H1 (cell line): Measurements from ENCODE around the gene KCNJ10. TPM values are rescaled to one million over a fixed set of nuclear protein-coding genes. Genes with fewer than 3 reads are reported as not detected.

Experiments used
- CTCF ChIA-PET: fragments of 300-600 bp; sonication (Branson Sonifier 250); formaldehyde crosslinking; loops from one replicate; lab custom pipeline; 2021; ENCODE audit not compliant: partially characterized antibody; lab: Charles Lee
- POLR2A ChIA-PET: fragments of 300-600 bp; sonication (Branson Sonifier 250); formaldehyde crosslinking; loops from one replicate; lab custom pipeline; 2021; ENCODE audit warnings: inconsistent platforms; ENCODE audit not compliant: partially characterized antibody; lab: Charles Lee
- DNase-seq, 2 experiments: peaks; one replicate each; pipeline versions ENCODE4 v3.0.0 to v3.0.0-alpha.2; 2010 to 2022; ENCODE audit warnings: low spot score in 2 of 2, low read depth in 1 of 2, mixed read lengths in 1 of 2
- FAIRE-seq: peaks from 2 replicates; lab custom pipeline; 2011; peaks lifted over from hg19 to GRCh38; lab: Jason Lieb, UNC
- H2AFZ ChIP-seq: 2 replicates; pipeline ENCODE4 v1.8.1; 2012; ENCODE audit warnings: low read length, inconsistent platforms
- H2AK5ac ChIP-seq: 2 replicates; pipeline ENCODE4 v1.6.1; 2013; ENCODE audit warnings: low read depth, low read length
- H2BK120ac ChIP-seq: replicated peaks from 2 replicates; pipeline ENCODE3; 2013; ENCODE audit warnings: low read depth, low read length, inconsistent platforms
- H2BK12ac ChIP-seq: 2 replicates; pipeline ENCODE4 v1.6.1; 2013; ENCODE audit warnings: low read depth, low read length
- H2BK15ac ChIP-seq: 2 replicates; pipeline ENCODE4 v1.6.1; 2013; ENCODE audit warnings: low read length
- H2BK20ac ChIP-seq: 2 replicates; pipeline ENCODE4 v1.6.1; 2013; ENCODE audit warnings: low read length
- H2BK5ac ChIP-seq: 2 replicates; pipeline ENCODE4 v1.6.1; 2013; ENCODE audit warnings: low read depth, low read length
- H3K14ac ChIP-seq: 2 replicates; pipeline ENCODE4 v1.6.1; 2013; ENCODE audit warnings: inconsistent platforms; ENCODE audit not compliant: insufficient read length
- H3K18ac ChIP-seq: 2 replicates; pipeline ENCODE4 v1.6.1; 2013; ENCODE audit warnings: low read length; ENCODE audit errors: extremely low read depth
- H3K23ac ChIP-seq: 2 replicates; pipeline ENCODE4 v1.6.1; 2013; ENCODE audit warnings: inconsistent platforms; ENCODE audit not compliant: insufficient read length
- H3K23me2 ChIP-seq: 2 replicates; pipeline ENCODE4 v1.6.1; 2013; ENCODE audit warnings: low read depth, low read length
- H3K27ac ChIP-seq: 2 replicates; pipeline ENCODE4 v1.6.1; 2011; ENCODE audit warnings: low read depth, low read length, inconsistent platforms
- H3K27me3 ChIP-seq, 4 experiments: replicated peaks in 1 of 4; 1 replicate in 1 of 4; 2 replicates in 3 of 4; pipeline versions ENCODE4 v1.6.1 to v1.8.1; 2011 to 2013; ENCODE audit warnings: low read length in 3 of 4, mild to moderate bottlenecking in 3 of 4, inconsistent platforms in 2 of 4, mixed read lengths in 2 of 4, moderate library complexity in 1 of 4; ENCODE audit not compliant: control insufficient read depth in 3 of 4, insufficient read depth in 3 of 4; ENCODE audit errors: extremely low read depth in 1 of 4
- H3K36me3 ChIP-seq, 4 experiments: 2 replicates each; pipeline versions ENCODE4 v1.6.1 to v1.8.1; 2011 to 2013; ENCODE audit warnings: mild to moderate bottlenecking in 4 of 4, low read length in 3 of 4, moderate library complexity in 2 of 4, control low read depth in 1 of 4, inconsistent platforms in 1 of 4; ENCODE audit not compliant: insufficient read depth in 4 of 4, control insufficient read depth in 2 of 4
- H3K4ac ChIP-seq: replicated peaks from 2 replicates; pipeline ENCODE3; 2013; ENCODE audit warnings: low read length, low read depth, mixed read lengths, inconsistent platforms; ENCODE audit not compliant: insufficient read length
- H3K4me1 ChIP-seq, 4 experiments: replicated peaks in 1 of 4; 1 replicate in 1 of 4; 2 replicates in 3 of 4; pipeline versions ENCODE4 v1.6.1 to v1.8.1; 2011 to 2013; ENCODE audit warnings: low read length in 3 of 4, inconsistent platforms in 2 of 4, mixed read lengths in 1 of 4; ENCODE audit not compliant: insufficient read depth in 4 of 4, control insufficient read depth in 3 of 4
- H3K4me2 ChIP-seq, 2 experiments: 2 replicates each; pipeline versions ENCODE4 v1.6.1 to v1.8.1; 2011 to 2013; ENCODE audit warnings: low read depth in 2 of 2, low read length in 2 of 2, control low read depth in 1 of 2, inconsistent platforms in 1 of 2, mild to moderate bottlenecking in 1 of 2; ENCODE audit not compliant: insufficient read depth in 1 of 2
- H3K4me3 ChIP-seq, 4 experiments: fragments of 200-600, 300-600 bp in 1 of 4; sonication (generic), shearing (Covaris generic), sonication (Bioruptor Twin) in 1 of 4; 2 replicates each; pipeline versions ENCODE4 v1.5.1 to v1.8.1; 2011 to 2016; ENCODE audit warnings: low read length in 4 of 4, low read depth in 3 of 4, control low read depth in 2 of 4, inconsistent platforms in 2 of 4, mild to moderate bottlenecking in 2 of 4, mixed read lengths in 1 of 4, moderate library complexity in 1 of 4; ENCODE audit not compliant: insufficient read depth in 2 of 4; ENCODE audit errors: extremely low read depth in 1 of 4
- H3K56ac ChIP-seq: replicated peaks from 2 replicates; pipeline ENCODE3; 2013; ENCODE audit warnings: low read depth, mild to moderate bottlenecking, mixed read lengths, low read length, inconsistent platforms; ENCODE audit not compliant: insufficient read length
- H3K79me1 ChIP-seq: 2 replicates; pipeline ENCODE4 v1.6.1; 2013; ENCODE audit warnings: low read depth, low read length, control low read depth
- H3K79me2 ChIP-seq, 2 experiments: 2 replicates each; pipeline versions ENCODE4 v1.6.1 to v1.8.1; 2012 to 2013; ENCODE audit warnings: low read length in 2 of 2, mild to moderate bottlenecking in 2 of 2, inconsistent platforms in 1 of 2; ENCODE audit not compliant: insufficient read depth in 2 of 2, control insufficient read depth in 1 of 2
- H3K9ac ChIP-seq, 4 experiments: replicated peaks in 1 of 4; 1 replicate in 1 of 4; 2 replicates in 3 of 4; pipeline versions ENCODE4 v1.6.1 to v1.8.1; 2011 to 2013; ENCODE audit warnings: low read depth in 3 of 4, low read length in 3 of 4, control low read depth in 2 of 4, mild to moderate bottlenecking in 2 of 4, moderate library complexity in 2 of 4, inconsistent platforms in 1 of 4; ENCODE audit errors: extremely low read depth in 1 of 4
- H3K9me3 ChIP-seq, 2 experiments: 2 replicates each; pipeline versions ENCODE4 v1.6.1 to v1.8.1; 2012 to 2013; ENCODE audit warnings: mild to moderate bottlenecking in 2 of 2, moderate library complexity in 2 of 2, control low read depth in 1 of 2, inconsistent platforms in 1 of 2, low read depth in 1 of 2, low read length in 1 of 2, mixed read lengths in 1 of 2; ENCODE audit not compliant: insufficient read depth in 2 of 2
- H4K20me1 ChIP-seq, 2 experiments: replicated peaks in 1 of 2; 2 replicates each; pipeline versions ENCODE3 to v1.8.1; 2011 to 2013; ENCODE audit warnings: inconsistent platforms in 2 of 2, low read length in 2 of 2, mild to moderate bottlenecking in 1 of 2; ENCODE audit not compliant: insufficient read depth in 2 of 2, control insufficient read depth in 1 of 2
- H4K5ac ChIP-seq: 2 replicates; pipeline ENCODE4 v1.6.1; 2013; ENCODE audit warnings: low read length, low read depth, mixed read lengths, inconsistent platforms; ENCODE audit not compliant: insufficient read length
- H4K8ac ChIP-seq: 2 replicates; pipeline ENCODE4 v1.8.0; 2013; ENCODE audit warnings: mild to moderate bottlenecking, moderate library complexity, low read length, inconsistent platforms; ENCODE audit not compliant: insufficient read depth; ENCODE audit errors: extremely low read depth
- H4K91ac ChIP-seq: replicated peaks from 2 replicates; pipeline ENCODE3; 2013; ENCODE audit warnings: low read length, mixed read lengths, inconsistent platforms; ENCODE audit not compliant: insufficient read length
- ASH2L ChIP-seq: fragments of 200-600, 300-600 bp; sonication (generic); IDR thresholded peaks from one replicate; pipeline ENCODE4 v1.7.1; 2017; ENCODE audit warnings: low read length
- BRCA1 ChIP-seq: IDR thresholded peaks from 2 replicates; pipeline ENCODE4 v1.6.1; 2012; ENCODE audit warnings: low read depth, low read length, improper control_type of control experiment
- CEBPB ChIP-seq: IDR thresholded peaks from 2 replicates; pipeline ENCODE4 v1.6.1; 2012; ENCODE audit warnings: low read depth, low read length
- CHD1 ChIP-seq: IDR thresholded peaks from 2 replicates; pipeline ENCODE4 v1.6.1; 2012; ENCODE audit warnings: low read depth, low read length, improper control_type of control experiment
- E2F6 ChIP-seq: IDR thresholded peaks from 2 replicates; pipeline ENCODE4 v1.6.1; 2012; ENCODE audit warnings: inconsistent platforms
- GTF2F1 ChIP-seq: IDR thresholded peaks from 2 replicates; pipeline ENCODE4 v1.6.1; 2012; ENCODE audit warnings: low read depth, low read length, improper control_type of control experiment, borderline replicate concordance
- NANOG ChIP-seq: IDR thresholded peaks from 2 replicates; pipeline ENCODE4 v1.6.1; 2011; ENCODE audit warnings: low read length, low read depth, mild to moderate bottlenecking, inconsistent platforms; ENCODE audit not compliant: insufficient read depth, poor library complexity, severe bottlenecking
- RNF2 ChIP-seq: fragments of 200-900, 300-1000 bp; sonication (generic); IDR thresholded peaks from 2 replicates; pipeline ENCODE4 v1.7.1; 2016; ENCODE audit warnings: borderline replicate concordance, low read depth, mild to moderate bottlenecking, antibody characterized with exemption, low read length; ENCODE audit not compliant: poor library complexity, severe bottlenecking; ENCODE audit errors: missing control alignments
- SP1 ChIP-seq: IDR thresholded peaks from 2 replicates; pipeline ENCODE4 v1.6.1; 2011; ENCODE audit warnings: low read depth, low read length
- SP2 ChIP-seq: IDR thresholded peaks from 2 replicates; pipeline ENCODE4 v1.6.1; 2012; ENCODE audit warnings: mild to moderate bottlenecking, low read length, inconsistent platforms
- TBP ChIP-seq: IDR thresholded peaks from 2 replicates; pipeline ENCODE4 v1.6.1; 2011; ENCODE audit warnings: low read depth, low read length, improper control_type of control experiment
- TEAD4 ChIP-seq: IDR thresholded peaks from 2 replicates; pipeline ENCODE4 v1.6.1; 2012; ENCODE audit warnings: low read depth, low read length, inconsistent platforms, mixed read lengths
- WGBS, 2 experiments: shearing (Covaris generic) in 1 of 2; methylation state at CpG; one replicate each; pipeline versions ENCODE4 v1.1.6 to v1.1.7; 2013 to 2015; ENCODE audit warnings: low lambda C conversion rate in 2 of 2, mixed read lengths in 2 of 2, inconsistent platforms in 1 of 2, low coverage in 1 of 2, missing lambda C conversion rate in 1 of 2; ENCODE audit not compliant: insufficient replicate concordance in 2 of 2, insufficient coverage in 1 of 2, insufficient read length in 1 of 2; ENCODE audit errors: extremely low coverage in 1 of 2, missing lambda C conversion rate in 1 of 2; 5-methylcytosine and 5-hydroxymethylcytosine counted together
- polyA plus RNA-seq, 7 experiments: library from polyadenylated mRNA; depleted of rRNA in 3 of 7; stranded (reverse) in 5 of 7; unstranded in 2 of 7; fragments of >200 nt in 5 of 7; fragments of 200-250 nt in 2 of 7; gene quantifications; 1 replicate in 5 of 7; 2 replicates in 1 of 7; 4 replicates in 1 of 7; pipeline versions ENCODE4 v1.2.1 to v1.2.3, GENCODE V29; 2011 to 2013; ENCODE audit warnings: missing spikeins in 2 of 7, mixed read lengths in 2 of 7
- total RNA-seq: library from RNA; stranded (reverse); fragmentation: NEBNext Ultra II Directional; extraction: Animal tissue kit (Norgen Biotek cat#: 25700); gene quantifications from 2 replicates; pipeline ENCODE4 v1.2.1, GENCODE V29; 2021

Gene KCNJ10
- total and polyA plus RNA-seq, 2 of the 8 experiments (the other 6 are each of a cell fraction or from before 2014, with no cell fraction given): 1.7 to 2.4 TPM

GRCh38 chr1:160107512-160107911 is 37.6 kb upstream of the KCNJ10 start:
- Histone ChIP-seq H2BK12ac (peak overlapping the region; percentile 1; the same call in 1 of the 2 replicates), H4K8ac (no peak overlapping the region; the same call in 1 of the 2 replicates), H3K14ac (no peak overlapping the region), H2AFZ (no peak overlapping the region), H3K9me3 (no peaks in the 10 kb centered on the region), H3K56ac (no peak overlapping the region), H3K18ac (no peak overlapping the region), H3K23me2 (no peaks in the 10 kb centered on the region; the same call in 1 of the 2 replicates), H3K79me1 (no peaks in the 10 kb centered on the region), H2BK20ac (no peak overlapping the region), H2BK120ac (no peak overlapping the region), H3K27me3 (no peaks in the 10 kb centered on the region), H4K20me1 (no peaks in the 10 kb centered on the region), H3K9ac (no peak overlapping the region), H3K27ac (no peak overlapping the region), H3K4me3 (no peak overlapping the region), H3K23ac (no peak overlapping the region), H4K5ac (no peak overlapping the region), H2BK5ac (no peak overlapping the region), H4K91ac (no peak overlapping the region), H3K4ac (no peak overlapping the region), H3K79me2 (no peaks in the 10 kb centered on the region), H3K4me2 (no peak overlapping the region), H2BK15ac (no peak overlapping the region; the same call in 1 of the 2 replicates), H3K36me3 (no peaks in the 10 kb centered on the region), H2AK5ac (no peak overlapping the region), H3K4me1 (peaks cover 6 to 29% (median 18%) of the 10 kb centered on the region in 4 experiments)
- WGBS, 2 experiments: 100% methylated on average over 1 of the region's 1 CpG; no CpG with 5 or more reads in 1 of the 2 experiments
- no peak for DNase-seq
- TF ChIP-seq TBP (no peak), TEAD4 (no peak), CHD1 (no peak), E2F6 (no peak), SP2 (no peak), NANOG (no peak), CEBPB (no peak), SP1 (no peak), GTF2F1 (no peak), ASH2L (no peak), BRCA1 (no peak), RNF2 (no peak)
- FAIRE-seq: no peak
- ChIA-PET POLR2A (interaction anchor here (0.7 to 2.2 kb wide), 4 partner anchors 9 to 155 kb away, joined by 3 to 12 read pairs (median 8); partner anchors contain the start of genes DCAF8 and IGSF8), CTCF (interaction anchor here (0.9 to 9.3 kb wide), 13 partner anchors 10 to 184 kb away, joined by 3 to 141 read pairs (median 16); partner anchors contain the start of genes CASQ1 and IGSF8)
